ENCODE measurements around the gene ENPP5.

DNA sequence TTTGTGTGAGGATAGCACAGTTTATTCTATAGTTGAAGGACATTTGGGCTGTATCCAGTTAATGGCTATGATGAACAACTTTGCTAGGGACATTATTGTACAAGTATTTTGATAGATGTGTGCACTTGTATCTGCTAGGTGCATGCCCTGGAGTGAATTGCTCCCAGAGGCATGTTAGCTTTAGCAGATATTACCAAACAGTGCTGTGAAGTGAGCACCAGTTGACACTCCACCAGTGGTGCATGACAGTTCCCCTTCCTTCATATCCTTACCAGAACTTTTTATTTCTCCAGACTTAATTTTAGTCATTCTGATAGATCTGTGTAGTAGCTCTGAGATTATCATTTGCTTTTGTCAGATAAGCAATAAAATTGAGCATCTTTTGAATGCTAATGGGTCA lies 48.9 kb upstream of the ENPP5 start:
- TF ChIP-seq, protein P1, sequence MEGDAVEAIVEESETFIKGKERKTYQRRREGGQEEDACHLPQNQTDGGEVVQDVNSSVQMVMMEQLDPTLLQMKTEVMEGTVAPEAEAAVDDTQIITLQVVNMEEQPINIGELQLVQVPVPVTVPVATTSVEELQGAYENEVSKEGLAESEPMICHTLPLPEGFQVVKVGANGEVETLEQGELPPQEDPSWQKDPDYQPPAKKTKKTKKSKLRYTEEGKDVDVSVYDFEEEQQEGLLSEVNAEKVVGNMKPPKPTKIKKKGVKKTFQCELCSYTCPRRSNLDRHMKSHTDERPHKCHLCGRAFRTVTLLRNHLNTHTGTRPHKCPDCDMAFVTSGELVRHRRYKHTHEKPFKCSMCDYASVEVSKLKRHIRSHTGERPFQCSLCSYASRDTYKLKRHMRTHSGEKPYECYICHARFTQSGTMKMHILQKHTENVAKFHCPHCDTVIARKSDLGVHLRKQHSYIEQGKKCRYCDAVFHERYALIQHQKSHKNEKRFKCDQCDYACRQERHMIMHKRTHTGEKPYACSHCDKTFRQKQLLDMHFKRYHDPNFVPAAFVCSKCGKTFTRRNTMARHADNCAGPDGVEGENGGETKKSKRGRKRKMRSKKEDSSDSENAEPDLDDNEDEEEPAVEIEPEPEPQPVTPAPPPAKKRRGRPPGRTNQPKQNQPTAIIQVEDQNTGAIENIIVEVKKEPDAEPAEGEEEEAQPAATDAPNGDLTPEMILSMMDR (IDR thresholded peaks at IDR 0.05) = no peak
- no peak for TF ChIP-seq POLR2A (IDR thresholded peaks at IDR 0.05)

All from uterus (tissue), 2 donors.